NCI-H2107 treated with DMSO at 0.1 percent for 48 hours (cell line): ENCODE measurements around the gene DDX54.
"Not testable (repeated sequence)": the region's sequence is repeated elsewhere in the genome, so short reads cannot be mapped to it uniquely, and the experiment has no call there.

Experiments used
- DNase-seq: peaks from one replicate; lab custom pipeline; 2025; ENCODE audit not compliant: unreplicated experiment; lab: John Stamatoyannopoulos, UW

DDX54 gene

GRCh38 chr12:113142886-113143332, 42.4 kb downstream of the DDX54 start:
- DNase-seq, result no peak

GRCh38 chr12:113142173-113142885, 42.9 kb downstream of the DDX54 start:
- no peak for DNase-seq

GRCh38 chr12:113141716-113142115, 43.6 kb downstream of the DDX54 start:
- DNase-seq, result not testable (repeated sequence)

- DNase-seq, result no peak
These were observed 44.6 kb downstream of the DDX54 start for GRCh38 chr12:113140706-113141105.

- no peak for DNase-seq
These were observed 46.5 kb downstream of the DDX54 start for GRCh38 chr12:113138826-113139225.

GRCh38 chr12:113137861-113138783, 47.2 kb downstream of the DDX54 start:
- DNase-seq, result no peak

- no peak for DNase-seq
These were observed 48.2 kb downstream of the DDX54 start for GRCh38 chr12:113136990-113137511.

- no peak for DNase-seq
These were observed 48.9 kb downstream of the DDX54 start for GRCh38 chr12:113136128-113136989.

GRCh38 chr12:113135178-113136127, 49.8 kb downstream of the DDX54 start, which contains the start of gene RASAL1:
RASAL1 (minus strand) TSS chr12:113135761; CDS start chr12:113135462, 299 bp downstream.
- DNase-seq, result peak; percentile 35

- DNase-seq, result no peak
These were observed 50.7 kb downstream of the DDX54 start for GRCh38 chr12:113134521-113134951.

- no peak for DNase-seq
These were observed 51.2 kb downstream of the DDX54 start for GRCh38 chr12:113134071-113134470.

GRCh38 chr12:113133666-113134065, 51.6 kb downstream of the DDX54 start:
- no peak for DNase-seq

GRCh38 chr12:113133036-113133435, 52.2 kb downstream of the DDX54 start:
- no peak for DNase-seq

- no peak for DNase-seq
These were observed 53.7 kb downstream of the DDX54 start for GRCh38 chr12:113131556-113131955.

- DNase-seq, result peak; percentile 57
These were observed 54.7 kb downstream of the DDX54 start for GRCh38 chr12:113130457-113131135.

- DNase-seq, result no peak
These were observed 55.4 kb downstream of the DDX54 start for GRCh38 chr12:113129664-113130456.

- no peak for DNase-seq
These were observed 56.2 kb downstream of the DDX54 start for GRCh38 chr12:113128802-113129663.
